ENCODE results near the gene FAM53C. TPM values are rescaled to one million over a fixed set of nuclear protein-coding genes. Genes with fewer than 3 reads are reported as not detected.

The FAM53C gene
- total and polyA plus RNA-seq, 2 donors (not counting 3 experiments of a cell fraction or from before 2014, with no cell fraction given): 37.4 to 37.9 TPM

GRCh38 chr5:138349852-138350562 lies 11.9 kb downstream of the FAM53C start:
- TF ChIP-seq FOS (IDR thresholded peaks at IDR 0.05; ENCODE audit: borderline replicate concordance, insufficient read depth, low read length) (no peak), GATA2 (IDR thresholded peaks at IDR 0.05; ENCODE audit: insufficient read depth, insufficient read length, low read depth, low read length) (no peak), JUN (IDR thresholded peaks at IDR 0.05; ENCODE audit: borderline replicate concordance, insufficient read depth, insufficient read length, low read depth) (no peak), MAX (IDR thresholded peaks at IDR 0.05; ENCODE audit: insufficient read depth, insufficient read length) (no peak), POLR2AphosphoS5 (IDR thresholded peaks at IDR 0.05; ENCODE audit: insufficient read depth, low read depth, low read length) (no peak), MYC (IDR thresholded peaks at IDR 0.05; ENCODE audit: low read depth, low read length) (no peak), EZH2 (IDR thresholded peaks at IDR 0.05; ENCODE audit: borderline replicate concordance, low read depth, low read length, severe bottlenecking) (no peak), CTCF (IDR thresholded peaks at IDR 0.05; ENCODE audit: extremely low read depth in 1 of 2, insufficient read depth in 1 of 2, low read depth in 1 of 2, low read length in 2 of 2) (no peak), POLR2A (IDR thresholded peaks at IDR 0.05; ENCODE audit: low read depth, low read length) (no peak)
- no TSS peak for BruUV-seq (replicated peaks)
- Histone ChIP-seq H3K9me3 (replicated peaks; ENCODE audit: control insufficient read depth, insufficient read depth, low read length) (no peaks in the 10 kb centered on the region), H3K36me3 (ENCODE audit: control insufficient read depth in 2 of 2, extremely low read depth in 1 of 2, insufficient read depth in 2 of 2, low read length in 2 of 2) (peaks cover 16 to 36% of the 10 kb centered on the region in 2 experiments), H3K79me2 (ENCODE audit: control insufficient read depth, insufficient read depth, low read length) (peaks cover 20% of the 10 kb centered on the region), H3K4me2 (ENCODE audit: insufficient read depth, low read length) (no peak overlapping the region), H3K9ac (replicated peaks; ENCODE audit: extremely low read depth, insufficient read depth, low read length) (no peak overlapping the region), H2AFZ (ENCODE audit: low read depth, low read length) (no peak overlapping the region), H3K9me1 (replicated peaks; ENCODE audit: control insufficient read depth, extremely low read depth, insufficient read depth, low read length) (no peaks in the 10 kb centered on the region), H3K4me3 (replicated peaks in 1 of 3; ENCODE audit: insufficient read depth in 1 of 3, low read depth in 1 of 3, low read length in 3 of 3) (no peak overlapping the region), H4K20me1 (replicated peaks; ENCODE audit: control insufficient read depth, extremely low read depth, insufficient read depth, low read length) (no peaks in the 10 kb centered on the region), H3K27ac (ENCODE audit: insufficient read depth, low read depth, low read length) (no peak overlapping the region), H3K4me1 (ENCODE audit: control insufficient read depth, extremely low read depth, insufficient read depth, low read length) (peaks cover 11% of the 10 kb centered on the region), H3K27me3 (ENCODE audit: control insufficient read depth in 2 of 2, insufficient read depth in 2 of 2, low read length in 2 of 2) (no peaks in the 10 kb centered on the region)
- FAIRE-seq: no peak
- intact Hi-C loops (cut with micrococcal nuclease) (loop anchor here (5.0 kb wide), 3 partner anchors 128 to 682 kb away; no protein-coding TSS in a partner anchor), dilution Hi-C loops (cut with MboI; ENCODE audit: extremely low pct_ligation_motif_present, low sequenced_read_pairs) (no loop called here)
- POLR2A ChIA-PET: interaction anchor here (0.7 to 1.2 kb wide), 2 partner anchors 12 to 198 kb away, joined by 3 to 6 read pairs; partner anchors contain the start of gene FAM53C
- CTCF ChIA-PET: interaction anchor here (1.6 to 5.7 kb wide), 2 partner anchors 12 to 127 kb away, joined by 5 to 64 read pairs; partner anchors contain the start of gene FAM53C
- no peak for DNase-seq (ENCODE audit: low read depth, low spot score)
